GM04503 (cell line): ENCODE results near the gene POLD1.
"Not testable (repeated sequence)": the region's sequence is repeated elsewhere in the genome, so short reads cannot be mapped to it uniquely, and the experiment has no call there.

ENCODE experiments used
- DNase-seq: peaks from one replicate; pipeline ENCODE4 v3.0.0-alpha.2; 2012; ENCODE audit warnings: low read depth

Gene POLD1

GRCh38 chr19:50390952-50391351, 6.8 kb downstream of the POLD1 start:
- not testable (repeated sequence) for DNase-seq

- no peak for DNase-seq
Observed at GRCh38 chr19:50392759-50393158, 8.6 kb downstream of the POLD1 start.

- DNase-seq = no peak
Observed at GRCh38 chr19:50393589-50393988, 9.4 kb downstream of the POLD1 start.

GRCh38 chr19:50394017-50394416, 9.9 kb downstream of the POLD1 start:
- no peak for DNase-seq

GRCh38 chr19:50398675-50399367, 14.7 kb downstream of the POLD1 start:
- DNase-seq = no peak

GRCh38 chr19:50399368-50399745, 15.2 kb downstream of the POLD1 start:
- DNase-seq = no peak

GRCh38 chr19:50401605-50402450, 17.7 kb downstream of the POLD1 start:
- no peak for DNase-seq

- DNase-seq = no peak
Observed at GRCh38 chr19:50402544-50403301, 18.6 kb downstream of the POLD1 start.

GRCh38 chr19:50406156-50406820, 22.1 kb downstream of the POLD1 start:
- no peak for DNase-seq

- DNase-seq = no peak
Observed at GRCh38 chr19:50406829-50407228, 22.7 kb downstream of the POLD1 start.

- no peak for DNase-seq
Observed at GRCh38 chr19:50409347-50409746, 25.2 kb downstream of the POLD1 start.

- DNase-seq = no peak
Observed at GRCh38 chr19:50410109-50410508, 26.0 kb downstream of the POLD1 start.

- no peak for DNase-seq
Observed at GRCh38 chr19:50412419-50412818, 28.3 kb downstream of the POLD1 start.

GRCh38 chr19:50413096-50413495, 28.9 kb downstream of the POLD1 start:
- no peak for DNase-seq

- DNase-seq = no peak
Observed at GRCh38 chr19:50413531-50413930, 29.4 kb downstream of the POLD1 start.

GRCh38 chr19:50414864-50415660, 30.9 kb downstream of the POLD1 start:
- DNase-seq = no peak

- DNase-seq = no peak
Observed at GRCh38 chr19:50415661-50416033, 31.5 kb downstream of the POLD1 start.

GRCh38 chr19:50416034-50416977, 32.2 kb downstream of the POLD1 start:
- DNase-seq = no peak

- no peak for DNase-seq
Observed at GRCh38 chr19:50417111-50418081, 33.2 kb downstream of the POLD1 start.
